ENCODE measurements around the gene ACAA2.

GRCh38 chr18:49755489-49755888 lies 57.8 kb downstream of the ACAA2 start:
- TF ChIP-seq CTCF (IDR thresholded peaks at IDR 0.05 in 8 of 11, conservative IDR thresholded peaks at IDR 0.05 in 3 of 11) (no peak), POLR2A (IDR thresholded peaks at IDR 0.05) (no peak)
